Upper lobe of right lung (tissue), 1 donor: Measurements from ENCODE around the gene ATP10D. TPM values are rescaled to one million over a fixed set of nuclear protein-coding genes. Genes with fewer than 3 reads are reported as not detected.

Experiments used
- ATAC-seq: fragments of 200-7000 bp; cut with Tn5 transposase; one replicate; pipeline ENCODE4 v1.9.1; 2020; ENCODE audit warnings: mild to moderate bottlenecking, moderate library complexity
- DNase-seq: peaks from one replicate; pipeline ENCODE4 v3.0.0-alpha.2; 2020
- H3K27ac ChIP-seq: fragments of 200-600 bp; one replicate; pipeline ENCODE4 v1.8.0; 2022
- H3K27me3 ChIP-seq: fragments of 200-600 bp; one replicate; pipeline ENCODE4 v1.8.0; 2022; ENCODE audit warnings: mild to moderate bottlenecking
- H3K36me3 ChIP-seq: fragments of 200-600 bp; one replicate; pipeline ENCODE4 v1.8.0; 2022
- H3K4me1 ChIP-seq: fragments of 200-600 bp; one replicate; pipeline ENCODE4 v1.8.0; 2022
- H3K4me3 ChIP-seq: fragments of 200-600 bp; one replicate; pipeline ENCODE4 v1.8.0; 2022; ENCODE audit warnings: mild to moderate bottlenecking
- H3K9me3 ChIP-seq: fragments of 200-600 bp; one replicate; pipeline ENCODE4 v1.8.0; 2022
- intact Hi-C: fragments of 100-400 bp; cut with DNase I; formaldehyde crosslinking; loops from one replicate; pipeline ENCODE4 v1.11.0; 2022
- long read RNA-seq: library from polyadenylated mRNA; unstranded; transcript quantifications from one replicate; pipeline ENCODE4 v2.0.0, GENCODE V29; 2021
- total RNA-seq: library from RNA; stranded (reverse); fragmentation: NEBNext Ultra II Directional; extraction: Animal tissue kit (Norgen Biotek cat#: 25700); gene quantifications from one replicate; pipeline ENCODE4 v1.2.1, GENCODE V29; 2021
- TF ChIP-seq, protein P1 (sequence below): fragments of 200-600 bp; IDR thresholded peaks from one replicate; pipeline ENCODE4 v1.8.0; 2022; ENCODE audit warnings: antibody characterized with exemption
- donor health status: DM: no; HTN: yes; CAD: no; lungs with severe emphysema.

ATP10D gene
- total RNA-seq = 35.8 TPM
- long read RNA-seq, full-length matches to known transcripts = 5 of 12 reads
- long read RNA-seq, partial matches to known transcripts = 2 of 12 reads
- long read RNA-seq, other reads (novel, unspliced or antisense) = 5 of 12 reads

DNA sequence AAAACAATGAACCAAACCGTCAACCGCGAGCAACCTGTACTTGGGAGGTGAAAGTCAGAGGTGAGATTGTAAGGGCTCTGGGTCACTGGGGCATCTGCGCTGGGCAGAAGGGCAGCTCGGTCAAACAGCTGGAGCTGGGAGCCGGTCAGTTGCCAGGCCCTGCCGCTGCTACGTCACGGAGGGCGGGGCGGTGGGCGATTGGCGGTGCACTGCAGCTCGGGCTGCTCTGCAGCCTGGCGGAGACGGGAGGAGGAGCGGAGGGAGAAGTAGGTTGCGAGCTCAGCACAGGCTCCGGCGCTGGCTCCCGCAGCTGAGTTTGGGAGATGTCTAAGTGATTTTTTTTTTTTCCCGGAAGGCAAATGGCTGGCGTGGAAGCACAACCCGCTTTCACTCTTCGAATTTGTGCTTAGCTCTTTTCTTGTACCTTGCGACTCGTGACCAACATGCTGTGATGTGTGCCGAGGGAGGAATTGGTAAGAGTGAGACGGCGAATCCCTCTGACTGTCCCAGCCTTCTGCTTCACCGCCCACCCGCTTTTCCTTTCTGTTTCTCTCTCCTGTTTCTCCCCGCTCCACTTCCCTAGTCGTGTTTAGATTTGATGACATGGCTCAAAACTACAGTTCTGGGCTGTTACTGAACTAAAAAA lies at the start of gene ATP10D:
ATP10D (plus strand) TSS at position 229 of the 646 bp plus-strand sequence. CDS start 27,266 bp downstream, outside the sequence.
- TF ChIP-seq, protein P1, sequence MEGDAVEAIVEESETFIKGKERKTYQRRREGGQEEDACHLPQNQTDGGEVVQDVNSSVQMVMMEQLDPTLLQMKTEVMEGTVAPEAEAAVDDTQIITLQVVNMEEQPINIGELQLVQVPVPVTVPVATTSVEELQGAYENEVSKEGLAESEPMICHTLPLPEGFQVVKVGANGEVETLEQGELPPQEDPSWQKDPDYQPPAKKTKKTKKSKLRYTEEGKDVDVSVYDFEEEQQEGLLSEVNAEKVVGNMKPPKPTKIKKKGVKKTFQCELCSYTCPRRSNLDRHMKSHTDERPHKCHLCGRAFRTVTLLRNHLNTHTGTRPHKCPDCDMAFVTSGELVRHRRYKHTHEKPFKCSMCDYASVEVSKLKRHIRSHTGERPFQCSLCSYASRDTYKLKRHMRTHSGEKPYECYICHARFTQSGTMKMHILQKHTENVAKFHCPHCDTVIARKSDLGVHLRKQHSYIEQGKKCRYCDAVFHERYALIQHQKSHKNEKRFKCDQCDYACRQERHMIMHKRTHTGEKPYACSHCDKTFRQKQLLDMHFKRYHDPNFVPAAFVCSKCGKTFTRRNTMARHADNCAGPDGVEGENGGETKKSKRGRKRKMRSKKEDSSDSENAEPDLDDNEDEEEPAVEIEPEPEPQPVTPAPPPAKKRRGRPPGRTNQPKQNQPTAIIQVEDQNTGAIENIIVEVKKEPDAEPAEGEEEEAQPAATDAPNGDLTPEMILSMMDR = no peak
- DNase-seq = peak; percentile 99
- peak within 1 kb of the TSS; percentile 90 for H3K27ac ChIP-seq
- no peaks in the 10 kb centered on the region for H3K9me3 ChIP-seq
- peak; percentile 100 for ATAC-seq
- H3K4me1 ChIP-seq = peaks cover 15% of the 10 kb centered on the region
- H3K4me3 ChIP-seq = peak within 1 kb of the TSS; percentile 67
- H3K27me3 ChIP-seq = no peaks in the 10 kb centered on the region
- H3K36me3 ChIP-seq = no peaks in the 10 kb centered on the region
- intact Hi-C loops = no loop called here

DNA sequence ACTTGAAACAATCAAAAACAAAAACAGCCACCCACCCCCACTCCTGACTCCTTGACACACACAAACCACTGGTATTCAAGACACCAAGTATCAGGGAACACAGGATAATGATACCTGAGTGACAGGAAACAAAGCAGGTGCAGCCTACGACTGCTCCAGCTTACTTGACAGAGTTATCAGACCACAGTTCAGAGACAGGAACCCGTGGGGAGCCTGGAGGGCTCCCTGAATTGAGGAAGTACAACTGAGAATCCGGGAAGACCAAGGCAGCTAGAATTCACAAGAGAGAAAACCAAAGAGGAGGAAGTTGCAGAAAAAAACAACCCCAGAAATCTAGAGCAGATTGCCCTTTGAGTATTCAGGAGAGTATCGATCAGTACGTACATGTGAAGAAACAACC lies 42.1 kb upstream of the ATP10D start:
- H3K4me1 ChIP-seq = no peaks in the 10 kb centered on the region
- H3K9me3 ChIP-seq = no peaks in the 10 kb centered on the region
- no peak overlapping the region for H3K4me3 ChIP-seq
- ATAC-seq (peak; percentile 77), DNase-seq (no peak)
- H3K27ac ChIP-seq = no peak overlapping the region
- TF ChIP-seq, protein P1 = no peak
- intact Hi-C loops = no loop called here
- H3K36me3 ChIP-seq = no peaks in the 10 kb centered on the region
- H3K27me3 ChIP-seq = no peaks in the 10 kb centered on the region

DNA sequence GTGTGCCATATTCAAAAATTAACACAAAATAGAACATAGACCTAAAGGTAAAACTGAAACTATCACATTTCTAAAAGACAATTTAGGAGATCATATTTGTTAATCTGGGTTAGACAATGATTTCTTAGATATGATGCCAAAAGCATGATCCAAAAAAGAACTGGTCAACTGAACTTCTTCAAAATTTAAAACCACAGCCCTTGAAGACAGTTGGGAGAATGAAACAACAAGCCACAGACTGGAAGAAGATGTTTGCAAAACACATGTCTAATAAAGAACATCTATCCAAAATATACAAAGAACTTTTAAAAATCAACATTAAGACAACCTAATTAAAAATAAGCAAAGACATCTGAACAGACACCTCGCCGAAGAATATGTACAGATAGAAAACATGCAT lies 41.0 kb upstream of the ATP10D start:
- Histone ChIP-seq H3K27ac (no peak overlapping the region), H3K36me3 (no peaks in the 10 kb centered on the region), H3K27me3 (no peaks in the 10 kb centered on the region), H3K4me1 (no peaks in the 10 kb centered on the region), H3K9me3 (no peaks in the 10 kb centered on the region), H3K4me3 (no peak overlapping the region)
- TF ChIP-seq, protein P1 = no peak
- DNase-seq (no peak), ATAC-seq (no peak)
- intact Hi-C loops = no loop called here

DNA sequence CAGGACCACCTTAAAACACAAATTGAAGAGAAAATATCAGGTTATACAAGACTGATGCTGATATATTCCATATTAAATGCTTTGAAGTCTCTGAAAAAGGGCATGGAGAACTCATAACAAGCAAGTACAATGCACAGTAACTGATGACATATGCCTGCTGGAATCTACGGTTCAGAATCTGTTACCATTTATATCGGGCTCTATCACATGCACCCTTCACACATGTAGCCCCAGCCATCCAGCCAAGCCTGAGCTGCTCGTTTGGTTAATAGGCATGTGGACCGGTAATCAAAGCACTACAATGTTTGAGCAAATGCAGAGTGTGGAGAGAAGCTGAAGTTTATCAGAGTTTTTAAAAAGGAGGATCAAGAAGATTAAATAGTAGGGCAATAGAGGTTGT lies 33.4 kb upstream of the ATP10D start:
- H3K27me3 ChIP-seq = no peaks in the 10 kb centered on the region
- no peak for DNase-seq
- no peaks in the 10 kb centered on the region for H3K4me1 ChIP-seq
- no peak overlapping the region for H3K4me3 ChIP-seq
- no peak overlapping the region for H3K27ac ChIP-seq
- H3K9me3 ChIP-seq = no peaks in the 10 kb centered on the region
- ATAC-seq = no peak
- H3K36me3 ChIP-seq = peaks cover 53% of the 10 kb centered on the region
- intact Hi-C loops = no loop called here
- TF ChIP-seq, protein P1 = no peak

DNA sequence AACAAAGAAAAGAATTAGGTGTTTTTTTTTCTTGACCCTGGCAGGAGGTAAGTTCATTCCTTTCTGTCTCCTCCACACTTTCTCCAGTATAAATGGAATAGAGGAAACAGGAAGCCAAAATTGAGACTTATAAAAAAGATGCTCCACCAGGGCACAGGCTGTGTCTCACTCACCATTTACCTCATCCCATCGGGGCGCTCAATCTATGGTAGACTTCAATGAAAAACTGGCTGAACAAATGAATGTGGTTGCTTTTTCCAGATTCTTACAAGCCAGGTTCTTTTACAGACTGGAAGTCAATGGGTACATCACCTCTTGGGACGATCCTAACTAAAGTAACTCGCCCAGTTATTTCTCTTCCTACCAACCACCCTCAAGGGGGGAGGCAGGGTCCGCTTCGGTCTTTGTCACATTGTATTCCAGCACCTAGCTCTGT lies 22.3 kb upstream of the ATP10D start:
- TF ChIP-seq, protein P1 = no peak
- no peak for ATAC-seq
- intact Hi-C loops = no loop called here
- peak overlapping the region; percentile 86 for H3K27ac ChIP-seq
- H3K4me1 ChIP-seq = peaks cover 9% of the 10 kb centered on the region
- no peaks in the 10 kb centered on the region for H3K27me3 ChIP-seq
- no peaks in the 10 kb centered on the region for H3K9me3 ChIP-seq
- DNase-seq = no peak
- peak overlapping the region; percentile 93 for H3K4me3 ChIP-seq
- peaks cover 22% of the 10 kb centered on the region for H3K36me3 ChIP-seq
